NB4 (cell line): ENCODE measurements around the gene MRGPRF.

Experiments
- DNase-seq: peaks from one replicate; pipeline ENCODE4 v3.0.0; 2010; ENCODE audit warnings: low read depth
- H3K4me3 ChIP-seq: one replicate; pipeline ENCODE4 v1.5.1; 2011; ENCODE audit warnings: mild to moderate bottlenecking, low read depth, low read length, moderate library complexity
- MYC ChIP-seq: IDR thresholded peaks from 2 replicates; pipeline ENCODE4 v1.6.1; 2011; ENCODE audit warnings: low read depth, low read length
- POLR2A ChIP-seq: IDR thresholded peaks from 2 replicates; pipeline ENCODE4 v1.6.1; 2011; ENCODE audit warnings: mild to moderate bottlenecking; ENCODE audit not compliant: insufficient read length; ENCODE audit errors: extremely low read depth
- TF ChIP-seq, protein P1 (sequence below): IDR thresholded peaks from 2 replicates; pipeline ENCODE4 v1.6.1; 2011; ENCODE audit warnings: low read depth, low read length
- TF ChIP-seq, protein P2 (sequence below): IDR thresholded peaks from one replicate; pipeline ENCODE4 v1.5.1; 2012; ENCODE audit warnings: low read depth, low read length

Gene MRGPRF

DNA sequence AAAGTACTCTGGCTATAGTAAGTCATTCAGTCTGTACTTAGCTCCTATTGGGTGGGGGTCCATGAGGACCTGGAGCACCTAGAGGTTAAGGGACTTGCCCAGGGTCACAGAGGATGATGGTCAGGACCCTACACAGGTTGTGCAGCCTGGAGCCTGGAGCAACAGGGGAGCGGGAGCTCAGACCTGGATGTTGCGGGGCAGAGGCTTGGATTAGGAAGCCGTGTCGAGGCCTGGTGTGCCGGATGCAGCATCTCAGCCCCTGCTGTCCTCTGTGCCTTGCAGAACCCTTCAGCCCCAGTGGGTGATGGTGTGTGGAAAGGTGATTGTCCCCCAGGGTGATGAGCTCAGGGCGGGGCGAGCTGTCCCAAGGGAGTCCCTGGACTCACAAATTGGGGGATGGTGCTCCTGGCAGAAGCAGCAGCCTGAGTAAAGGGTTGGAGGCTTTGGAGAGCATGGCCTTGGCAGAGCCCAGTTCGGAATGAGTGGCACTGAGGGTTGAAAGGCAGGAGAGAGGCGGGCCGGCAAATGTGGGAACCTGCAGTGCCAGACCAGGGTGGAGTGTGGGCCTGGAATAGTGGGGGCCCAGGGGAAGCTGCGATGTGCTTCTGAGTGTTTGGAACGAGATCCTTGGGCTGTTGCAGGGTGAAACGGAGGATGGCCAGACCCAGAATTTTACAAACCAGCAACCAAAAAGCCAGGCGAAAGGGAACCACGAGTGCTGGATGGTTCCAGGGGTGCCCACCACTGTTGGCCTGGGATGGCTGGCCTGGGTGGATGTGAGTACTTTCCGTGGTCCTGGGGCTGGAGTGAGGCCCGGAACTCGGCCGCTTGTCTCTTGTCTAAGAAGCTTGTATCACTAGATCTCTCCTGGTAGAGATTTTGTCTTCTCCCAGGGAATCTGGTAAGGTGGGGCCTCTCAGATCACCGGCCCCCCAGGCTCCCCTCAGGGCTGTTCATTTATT is 38.6 kb upstream of the MRGPRF start:
- TF ChIP-seq POLR2A (no peak), MYC (no peak)
- TF ChIP-seq, protein P1, sequence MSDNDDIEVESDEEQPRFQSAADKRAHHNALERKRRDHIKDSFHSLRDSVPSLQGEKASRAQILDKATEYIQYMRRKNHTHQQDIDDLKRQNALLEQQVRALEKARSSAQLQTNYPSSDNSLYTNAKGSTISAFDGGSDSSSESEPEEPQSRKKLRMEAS, result no peak
- TF ChIP-seq, protein P2, sequence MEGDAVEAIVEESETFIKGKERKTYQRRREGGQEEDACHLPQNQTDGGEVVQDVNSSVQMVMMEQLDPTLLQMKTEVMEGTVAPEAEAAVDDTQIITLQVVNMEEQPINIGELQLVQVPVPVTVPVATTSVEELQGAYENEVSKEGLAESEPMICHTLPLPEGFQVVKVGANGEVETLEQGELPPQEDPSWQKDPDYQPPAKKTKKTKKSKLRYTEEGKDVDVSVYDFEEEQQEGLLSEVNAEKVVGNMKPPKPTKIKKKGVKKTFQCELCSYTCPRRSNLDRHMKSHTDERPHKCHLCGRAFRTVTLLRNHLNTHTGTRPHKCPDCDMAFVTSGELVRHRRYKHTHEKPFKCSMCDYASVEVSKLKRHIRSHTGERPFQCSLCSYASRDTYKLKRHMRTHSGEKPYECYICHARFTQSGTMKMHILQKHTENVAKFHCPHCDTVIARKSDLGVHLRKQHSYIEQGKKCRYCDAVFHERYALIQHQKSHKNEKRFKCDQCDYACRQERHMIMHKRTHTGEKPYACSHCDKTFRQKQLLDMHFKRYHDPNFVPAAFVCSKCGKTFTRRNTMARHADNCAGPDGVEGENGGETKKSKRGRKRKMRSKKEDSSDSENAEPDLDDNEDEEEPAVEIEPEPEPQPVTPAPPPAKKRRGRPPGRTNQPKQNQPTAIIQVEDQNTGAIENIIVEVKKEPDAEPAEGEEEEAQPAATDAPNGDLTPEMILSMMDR, result no peak
- DNase-seq, result peak; percentile 42
- peak overlapping the region; percentile 28 for H3K4me3 ChIP-seq

DNA sequence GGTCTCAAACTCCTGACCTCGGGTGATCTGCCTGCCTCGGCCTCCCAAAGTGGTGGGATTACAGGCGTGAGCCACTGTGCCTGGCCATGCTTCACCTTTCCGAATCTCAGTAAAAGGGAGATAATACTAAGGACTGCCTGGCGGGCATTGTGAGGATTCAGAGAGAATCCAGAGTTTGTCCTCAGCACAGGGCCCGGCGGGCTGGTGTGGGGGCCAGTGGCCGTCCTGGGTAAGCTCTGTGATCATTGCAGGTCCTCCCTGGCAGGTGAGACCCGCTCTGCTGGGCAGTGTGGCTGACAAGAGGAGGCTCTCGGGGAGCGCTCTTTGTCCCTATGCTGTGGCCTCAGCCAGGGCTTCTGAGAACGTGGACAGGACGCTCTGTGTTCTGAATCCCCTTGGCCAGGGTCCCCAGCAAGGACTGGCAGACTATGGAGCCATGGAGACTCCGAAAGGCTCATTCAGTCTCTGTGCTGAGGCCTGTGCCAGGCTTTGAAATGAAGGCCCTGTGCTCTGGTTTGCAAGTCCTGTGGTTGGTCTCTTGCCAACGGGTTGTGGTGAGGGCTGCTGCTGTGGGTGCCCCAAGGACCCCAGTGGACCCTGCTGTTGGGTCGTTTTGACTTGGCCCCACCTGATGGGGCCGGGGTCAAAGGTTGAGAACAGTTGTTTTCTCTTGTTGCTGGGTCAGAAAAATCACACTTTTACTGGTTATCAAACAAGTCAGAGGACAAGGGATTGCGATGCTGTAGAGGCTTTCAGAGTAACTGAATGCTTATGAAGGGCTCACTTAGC is 37.7 kb upstream of the MRGPRF start:
- H3K4me3 ChIP-seq, result peak overlapping the region; percentile 28
- no peak for DNase-seq
- TF ChIP-seq MYC (no peak), POLR2A (no peak)
- TF ChIP-seq, protein P2, result no peak
- TF ChIP-seq, protein P1, result no peak

DNA sequence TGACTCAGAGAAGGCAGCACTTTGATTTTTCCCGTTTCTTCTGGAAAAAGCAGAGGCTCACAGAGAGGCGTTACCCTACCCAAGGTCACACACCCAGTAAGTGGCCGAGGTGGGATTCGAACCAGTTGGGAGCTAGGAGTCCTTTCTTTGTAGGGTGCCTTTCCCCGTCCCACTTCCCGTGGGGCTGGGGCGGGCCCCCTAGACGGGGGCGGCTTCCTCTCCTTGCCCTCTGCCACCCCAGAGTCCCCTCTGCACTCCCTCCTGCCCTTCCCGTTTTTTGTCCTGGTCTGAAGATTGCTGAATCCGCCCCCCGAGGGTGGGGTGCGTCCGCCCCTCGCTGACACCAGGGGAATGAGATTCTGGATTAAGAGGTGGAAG is 36.4 kb upstream of the MRGPRF start:
- DNase-seq, result peak; percentile 81
- TF ChIP-seq, protein P1, result no peak
- TF ChIP-seq POLR2A, result no peak
- no peak for TF ChIP-seq MYC
- TF ChIP-seq, protein P2, result no peak
- peak overlapping the region; percentile 88 for H3K4me3 ChIP-seq

DNA sequence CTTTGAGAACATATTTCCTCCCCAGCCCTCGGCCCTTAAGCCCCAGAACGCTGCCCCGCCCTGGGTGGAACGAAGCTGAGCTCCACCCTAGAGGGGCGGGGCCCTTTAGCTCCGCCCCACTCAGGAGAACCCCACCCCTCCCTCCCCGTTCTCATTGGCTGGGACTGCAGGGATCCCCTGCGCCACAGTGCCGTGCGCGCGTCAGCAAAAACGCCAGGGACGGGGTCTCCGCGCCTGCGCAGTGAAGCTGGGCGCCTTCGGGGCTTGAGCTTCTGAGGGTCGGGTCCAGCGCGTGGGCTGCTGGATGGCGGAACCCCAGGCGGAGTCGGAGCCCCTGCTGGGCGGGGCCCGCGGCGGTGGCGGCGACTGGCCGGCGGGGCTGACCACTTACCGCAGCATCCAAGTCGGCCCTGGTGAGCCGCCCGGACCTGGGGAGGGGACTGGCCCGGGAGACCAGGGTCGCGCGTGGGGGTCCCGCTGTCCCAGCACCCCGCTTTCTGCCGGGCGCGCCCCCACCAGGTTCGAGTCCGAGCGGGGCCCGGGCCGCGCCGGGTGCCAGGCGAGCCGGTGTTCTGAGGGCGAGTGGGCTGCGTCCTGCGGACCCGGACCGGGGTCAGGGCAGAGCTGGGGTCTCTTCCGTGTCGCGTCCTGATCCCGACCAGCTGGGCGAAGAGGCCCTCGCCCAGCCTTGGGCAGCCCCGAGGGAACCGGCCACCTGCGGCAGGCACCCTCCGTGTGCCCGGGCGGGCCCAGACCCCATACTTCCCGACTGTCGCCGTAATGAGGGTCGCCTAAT is 35.8 kb upstream of the MRGPRF start, which contains the start of gene TPCN2:
Gene TPCN2, plus strand, starts transcription at position 239 of the 796 bp plus-strand sequence. Its CDS starts 66 bp downstream, at position 305.
- peak; percentile 80 for TF ChIP-seq POLR2A
- TF ChIP-seq, protein P2, result no peak
- H3K4me3 ChIP-seq, result peak within 1 kb of the TSS; percentile 88
- DNase-seq, result peak; percentile 98

DNA sequence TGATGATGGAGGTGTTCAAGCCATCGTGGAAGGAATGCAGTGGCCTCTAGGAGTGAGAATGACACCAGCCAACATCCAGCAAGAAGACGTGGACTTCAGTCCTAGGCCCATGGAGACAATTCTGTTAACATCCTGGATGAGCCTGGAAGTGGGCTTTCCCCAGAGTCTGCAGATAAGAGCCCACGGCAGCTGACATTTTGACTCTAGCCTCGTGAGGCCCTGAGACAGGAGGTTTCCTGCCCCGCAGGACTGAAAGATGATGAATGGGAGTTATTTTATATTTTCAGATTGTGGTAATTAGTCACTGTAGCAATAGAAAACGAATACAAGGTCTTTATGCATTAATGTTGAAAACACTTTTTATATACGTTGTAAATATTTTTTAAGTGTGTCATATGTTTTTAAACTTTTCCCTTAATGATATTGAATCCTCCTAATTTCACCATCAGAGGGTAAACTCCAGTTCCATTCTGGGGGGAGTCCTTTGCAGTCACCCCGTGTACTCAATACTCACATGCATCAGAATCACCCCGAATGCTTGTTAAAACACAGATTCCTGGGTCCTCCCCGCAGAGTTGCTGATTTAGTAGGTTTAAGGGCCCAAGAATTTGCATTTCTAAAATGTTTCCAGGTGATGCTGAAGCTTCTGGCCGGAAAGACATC is 35.1 kb upstream of the MRGPRF start:
- no peak for DNase-seq
- TF ChIP-seq, protein P2, result no peak
- TF ChIP-seq, protein P1, result no peak
- no peak for TF ChIP-seq MYC
- TF ChIP-seq POLR2A, result no peak
- no peak overlapping the region for H3K4me3 ChIP-seq
